Fibroblast of the conjunctiva (primary cell): ENCODE measurements around the gene SPRY1.

Experiments
- DNase-seq: peaks from one replicate; pipeline ENCODE4 v3.0.0-alpha.2; 2010; ENCODE audit warnings: low read depth

The SPRY1 gene, protein sequence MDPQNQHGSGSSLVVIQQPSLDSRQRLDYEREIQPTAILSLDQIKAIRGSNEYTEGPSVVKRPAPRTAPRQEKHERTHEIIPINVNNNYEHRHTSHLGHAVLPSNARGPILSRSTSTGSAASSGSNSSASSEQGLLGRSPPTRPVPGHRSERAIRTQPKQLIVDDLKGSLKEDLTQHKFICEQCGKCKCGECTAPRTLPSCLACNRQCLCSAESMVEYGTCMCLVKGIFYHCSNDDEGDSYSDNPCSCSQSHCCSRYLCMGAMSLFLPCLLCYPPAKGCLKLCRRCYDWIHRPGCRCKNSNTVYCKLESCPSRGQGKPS

DNA sequence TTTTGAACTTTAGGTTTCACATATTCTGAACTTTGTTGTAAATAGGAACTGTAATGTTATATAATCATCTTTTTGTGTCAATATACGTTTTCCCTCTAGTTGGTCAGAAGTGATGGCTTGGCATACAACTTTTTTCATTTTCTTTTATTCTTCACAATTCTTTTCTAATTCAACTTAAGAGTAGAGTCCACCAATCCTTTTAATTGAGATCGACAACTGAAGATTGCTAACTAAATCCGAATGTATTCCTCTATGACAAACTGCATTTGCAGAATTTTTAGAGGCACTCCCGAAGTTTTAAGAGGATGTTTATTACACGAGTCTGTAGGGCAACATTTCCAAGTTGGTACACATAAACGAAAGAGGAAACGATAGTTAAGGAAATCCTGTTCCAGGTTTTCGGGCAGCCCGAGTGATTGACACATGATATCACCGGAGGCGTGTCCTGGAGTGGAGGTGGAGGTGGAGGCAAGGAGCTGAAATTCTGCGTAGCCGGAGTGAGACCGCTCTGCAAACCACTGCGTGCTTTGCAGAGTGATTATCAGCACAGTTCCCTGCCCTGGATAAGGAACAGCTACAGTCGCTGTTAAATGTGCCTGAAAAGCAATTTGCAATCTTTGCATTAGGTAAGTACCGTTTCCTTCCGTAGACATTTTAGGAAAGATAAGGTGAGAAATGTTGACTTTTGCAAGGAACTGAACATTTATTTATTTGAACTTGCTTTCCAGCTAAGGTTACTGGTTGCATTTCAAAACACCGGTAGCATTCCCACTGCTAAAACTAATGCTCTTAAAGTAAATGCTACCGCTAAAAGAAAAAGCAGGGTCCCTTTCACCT is at the start of gene SPRY1:
Gene SPRY1 (plus strand): TSS at position 489 of the 837 bp plus-strand sequence. CDS start 4,797 bp downstream, outside the sequence.
- peak; percentile 80 for DNase-seq

DNA sequence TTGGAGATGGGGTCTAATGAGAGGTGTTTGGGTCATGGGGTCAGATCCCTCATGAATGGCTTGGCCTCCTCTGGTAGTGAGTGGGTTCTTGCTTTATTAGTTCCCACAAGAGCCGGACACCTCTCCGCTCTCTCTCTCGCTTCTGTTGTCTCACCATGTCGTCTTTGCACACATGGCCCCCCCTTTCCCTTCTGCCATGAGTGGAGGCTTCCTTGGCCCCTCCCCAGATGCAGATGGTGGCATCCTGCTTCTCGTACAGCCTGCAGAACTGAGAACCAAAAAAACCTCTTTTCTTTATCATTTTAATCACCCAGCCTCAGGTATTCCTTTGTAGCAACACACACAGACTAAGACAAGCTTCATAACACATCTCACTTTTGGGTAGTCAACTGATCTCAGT is 49.6 kb upstream of the SPRY1 start:
- no peak for DNase-seq

DNA sequence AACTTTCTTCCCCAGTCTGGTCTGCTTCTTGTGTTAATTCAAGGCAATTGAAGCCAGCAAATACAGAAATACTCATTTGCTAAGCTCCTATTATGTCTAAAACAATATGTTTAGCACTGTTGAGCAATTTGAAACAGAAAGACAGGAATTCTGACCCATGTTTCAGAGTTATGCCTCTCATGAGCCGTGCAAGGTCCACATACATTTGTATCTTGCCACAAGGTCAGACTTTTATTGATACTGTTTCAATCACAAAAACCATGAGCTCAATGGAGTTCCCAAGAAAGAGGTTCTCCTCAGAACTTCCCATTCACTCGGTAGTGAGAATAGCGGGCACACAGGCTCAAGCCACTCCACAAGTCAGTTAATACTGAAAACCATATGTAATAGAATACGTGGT is 47.6 kb upstream of the SPRY1 start:
- no peak for DNase-seq

DNA sequence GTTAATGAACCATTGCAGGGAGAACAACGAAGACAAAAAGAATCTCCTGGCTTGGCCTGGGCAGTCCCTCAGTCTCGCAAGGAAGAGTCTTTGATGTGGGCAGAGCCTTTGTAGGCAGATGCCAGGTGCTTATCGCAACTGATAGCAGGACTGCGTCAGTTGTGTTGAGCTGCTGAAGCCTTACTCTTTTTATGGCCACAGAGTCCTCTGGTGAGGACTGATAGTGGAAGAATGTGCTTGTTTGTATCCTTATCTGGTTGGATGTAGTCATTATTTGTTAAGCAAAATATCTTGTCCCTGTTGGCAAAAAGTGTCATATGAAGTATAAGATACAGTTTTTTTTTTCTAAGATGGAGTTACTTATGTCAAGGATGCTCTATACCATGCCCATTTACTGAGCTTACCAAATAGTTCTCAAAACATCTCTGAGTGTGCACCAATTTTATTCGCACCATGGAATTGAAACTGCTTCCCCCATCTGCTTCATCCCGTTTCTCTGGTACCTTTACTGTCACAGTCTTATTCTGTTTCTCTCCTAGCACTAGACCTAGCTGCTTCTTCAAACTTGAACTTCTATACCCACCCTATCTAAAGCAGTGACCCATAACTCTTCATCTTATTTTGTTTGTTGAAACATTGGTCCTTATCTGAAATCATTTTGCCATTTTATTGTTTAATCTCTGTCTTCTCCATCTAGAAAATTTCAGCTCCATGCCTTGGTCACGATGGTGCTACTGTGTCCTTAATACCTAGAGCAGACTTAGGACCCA is 47.0 kb upstream of the SPRY1 start:
- no peak for DNase-seq

DNA sequence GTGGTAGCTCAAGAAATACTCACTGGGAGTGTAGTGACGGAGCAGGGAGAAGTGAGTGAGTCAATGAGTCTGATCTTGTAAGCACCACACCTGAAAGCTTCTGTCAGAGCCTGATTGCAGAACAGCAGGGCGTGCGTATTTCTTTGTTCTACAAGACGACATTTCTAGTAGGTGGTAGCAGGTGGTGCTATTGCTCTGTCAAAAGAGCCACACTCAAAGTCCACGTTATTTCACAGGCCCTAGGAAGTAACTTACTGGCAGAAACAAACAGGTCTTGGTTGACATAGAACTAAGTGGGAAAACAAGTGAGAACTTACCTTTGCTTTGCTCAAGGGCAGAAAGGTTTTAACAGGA is 46.4 kb upstream of the SPRY1 start:
- no peak for DNase-seq

DNA sequence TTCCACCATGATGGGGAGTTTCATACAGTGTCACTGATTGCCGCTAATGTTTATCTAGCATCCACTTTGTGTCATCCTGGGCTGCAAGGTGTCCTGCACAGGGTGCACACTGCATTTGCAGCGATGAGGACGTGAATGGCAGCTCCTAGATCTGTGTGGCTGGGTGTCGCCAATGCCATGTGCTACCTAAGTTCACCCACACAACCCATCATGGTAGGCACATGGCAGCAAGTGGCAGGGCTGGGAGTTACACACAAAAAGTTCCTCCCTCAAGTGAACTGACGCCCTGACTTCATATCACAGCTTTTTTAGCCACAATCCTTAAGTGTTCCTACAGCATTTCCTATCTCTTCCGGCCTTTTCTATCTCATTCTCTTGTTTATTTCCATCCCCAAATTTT is 45.9 kb upstream of the SPRY1 start:
- no peak for DNase-seq

GRCh38 chr4:123351713-123352112 is 44.9 kb upstream of the SPRY1 start:
- DNase-seq, result no peak

DNA sequence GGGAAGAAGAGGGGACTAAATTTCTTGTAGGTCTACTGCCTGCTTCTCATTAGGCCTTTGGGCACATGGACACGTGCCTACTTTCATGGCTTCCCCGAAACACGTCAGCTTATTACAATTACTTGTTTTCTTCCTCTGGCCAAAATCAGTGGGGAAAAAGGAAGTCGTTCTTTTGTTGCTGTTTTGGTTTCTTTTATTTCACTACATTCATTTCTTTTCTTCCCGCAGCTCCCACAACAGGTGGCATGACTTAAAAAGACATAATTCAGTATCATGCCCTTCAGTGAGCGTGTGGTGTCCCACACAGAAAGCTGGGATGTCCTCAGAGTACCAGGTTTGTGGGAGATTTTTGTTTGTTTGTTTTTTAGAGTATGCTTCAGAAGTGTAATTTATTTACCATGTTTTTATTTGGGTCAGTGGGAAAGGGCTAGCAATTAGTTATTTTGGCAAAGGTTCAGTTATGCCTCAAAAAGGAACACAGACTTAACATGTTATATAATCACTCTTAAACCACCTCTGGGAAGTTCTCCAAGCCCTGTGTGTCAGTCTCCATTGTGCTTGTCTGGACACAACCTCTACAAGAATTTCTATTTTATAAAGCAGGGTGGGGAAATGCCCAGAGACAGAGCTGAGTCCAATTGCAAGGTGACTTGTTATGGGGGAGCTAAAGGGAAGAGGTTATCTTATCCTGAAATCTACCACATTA is 44.2 kb upstream of the SPRY1 start:
- no peak for DNase-seq

- no peak for DNase-seq
Measured at GRCh38 chr4:123352966-123353365, 43.6 kb upstream of the SPRY1 start.

- DNase-seq, result no peak
Measured at GRCh38 chr4:123353656-123354055, 42.9 kb upstream of the SPRY1 start.

GRCh38 chr4:123354701-123355100 is 41.9 kb upstream of the SPRY1 start:
- DNase-seq, result no peak

- no peak for DNase-seq
Measured at GRCh38 chr4:123356921-123357320, 39.7 kb upstream of the SPRY1 start.

DNA sequence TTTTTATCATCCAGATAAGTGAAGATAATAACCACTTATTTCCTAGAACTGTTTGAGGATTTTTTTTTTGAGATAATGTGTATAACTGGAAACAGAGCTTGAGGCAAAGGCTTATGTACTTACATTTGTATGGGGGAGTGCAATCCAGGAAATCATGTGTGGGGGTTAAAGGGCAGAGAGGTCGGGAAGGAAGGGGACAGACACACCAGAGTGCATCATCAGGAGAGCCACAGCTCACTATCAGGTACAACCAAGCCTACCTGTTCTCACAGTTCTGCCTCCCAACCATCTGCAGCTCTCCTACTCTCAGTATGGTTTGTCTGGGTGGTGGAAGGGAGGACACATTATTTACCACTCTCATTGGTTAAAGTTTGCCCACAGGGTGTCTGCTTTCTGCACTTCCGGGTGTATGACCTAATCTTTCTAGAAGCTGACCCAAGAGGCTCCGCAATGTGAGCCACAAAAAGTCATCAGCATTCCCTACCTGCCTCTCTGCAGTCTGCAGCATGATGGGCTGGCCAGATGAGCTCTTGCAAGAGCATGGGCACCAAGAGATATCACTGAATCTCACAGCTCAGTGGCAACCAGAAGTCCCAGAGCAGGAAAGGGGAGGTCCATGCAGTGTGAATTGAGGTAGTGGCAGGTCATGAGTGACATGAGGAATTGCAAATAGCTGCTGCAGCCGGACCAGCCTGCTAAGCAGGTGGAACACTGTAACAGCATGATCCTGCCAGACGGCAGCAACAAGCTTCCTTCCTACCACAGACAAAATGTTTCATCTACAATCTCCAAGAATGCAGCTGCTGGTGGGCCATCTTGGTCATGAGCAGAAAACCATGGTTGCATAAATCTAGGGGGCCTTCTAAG is 36.9 kb upstream of the SPRY1 start:
- DNase-seq, result no peak

DNA sequence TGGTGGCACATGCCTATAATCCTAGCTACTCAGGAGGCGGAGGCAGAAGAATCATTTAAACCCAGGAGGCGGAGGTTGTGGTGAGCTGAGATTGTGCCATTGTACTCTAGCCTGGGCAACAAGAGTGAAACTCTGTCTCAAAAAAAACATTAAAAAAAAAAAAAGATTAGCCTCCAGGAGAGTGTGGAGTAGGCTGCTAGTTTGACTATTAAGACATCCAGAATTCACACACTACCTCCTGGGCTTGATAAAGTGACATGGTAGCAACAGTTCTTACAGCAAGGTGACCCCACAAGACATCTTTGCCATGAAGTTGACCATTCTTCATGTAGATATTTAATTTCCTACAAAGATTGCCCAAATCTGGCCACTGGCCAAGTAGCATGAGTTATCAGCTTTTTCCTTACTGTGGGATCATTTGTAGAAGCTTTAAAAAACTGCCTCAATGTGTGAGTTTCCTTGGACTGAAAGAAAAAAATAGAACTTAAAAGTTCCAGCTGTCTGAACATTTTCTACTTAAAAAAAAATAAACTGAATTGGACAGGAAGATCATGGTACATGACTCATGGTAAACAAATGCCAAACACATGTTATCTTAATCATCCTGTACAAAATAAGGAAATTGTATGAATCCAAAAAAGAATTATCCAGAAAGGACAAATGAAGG is 35.3 kb upstream of the SPRY1 start:
- DNase-seq, result peak; percentile 85

- no peak for DNase-seq
Measured at GRCh38 chr4:123362103-123362502, 34.5 kb upstream of the SPRY1 start.

DNA sequence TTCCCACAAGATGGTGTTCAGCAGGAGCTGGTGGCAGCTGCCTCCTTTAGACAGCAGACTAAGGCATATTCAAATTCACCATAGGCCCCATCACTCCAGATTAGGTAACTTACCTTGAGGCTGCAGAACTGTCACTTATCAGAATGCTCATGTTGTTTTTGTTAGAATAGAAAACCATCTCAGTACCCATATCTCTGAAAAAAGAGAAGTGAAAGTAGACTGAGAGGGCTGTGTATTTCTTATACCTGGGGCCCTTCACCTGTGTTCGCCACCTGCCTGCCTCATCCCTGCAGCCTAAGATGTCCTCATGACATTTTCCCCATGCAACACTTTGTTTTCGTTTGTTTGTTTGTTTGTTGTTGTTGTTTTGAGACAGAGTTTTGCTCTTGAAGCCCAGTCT is 32.9 kb upstream of the SPRY1 start:
- DNase-seq, result no peak

DNA sequence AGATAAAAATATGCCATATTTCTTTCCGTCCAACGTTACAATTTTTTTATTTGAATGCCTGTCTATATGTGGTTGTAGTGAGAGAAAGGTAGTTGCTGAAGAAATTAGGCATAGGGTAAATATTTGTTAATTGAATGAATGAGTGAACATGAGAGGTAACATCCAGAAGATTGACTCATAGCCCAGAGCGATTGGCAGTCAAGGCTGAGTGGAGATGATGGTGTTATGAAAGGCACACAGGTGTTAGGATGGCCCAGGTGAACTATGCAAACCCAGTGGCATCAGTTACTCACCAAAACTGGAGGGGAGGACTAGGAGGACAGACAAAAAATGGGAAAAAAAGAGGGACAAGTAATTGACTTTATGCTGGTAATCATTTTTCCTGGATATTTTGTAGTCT is 31.7 kb upstream of the SPRY1 start:
- no peak for DNase-seq

- DNase-seq, result no peak
Measured at GRCh38 chr4:123365412-123365811, 31.2 kb upstream of the SPRY1 start.

DNA sequence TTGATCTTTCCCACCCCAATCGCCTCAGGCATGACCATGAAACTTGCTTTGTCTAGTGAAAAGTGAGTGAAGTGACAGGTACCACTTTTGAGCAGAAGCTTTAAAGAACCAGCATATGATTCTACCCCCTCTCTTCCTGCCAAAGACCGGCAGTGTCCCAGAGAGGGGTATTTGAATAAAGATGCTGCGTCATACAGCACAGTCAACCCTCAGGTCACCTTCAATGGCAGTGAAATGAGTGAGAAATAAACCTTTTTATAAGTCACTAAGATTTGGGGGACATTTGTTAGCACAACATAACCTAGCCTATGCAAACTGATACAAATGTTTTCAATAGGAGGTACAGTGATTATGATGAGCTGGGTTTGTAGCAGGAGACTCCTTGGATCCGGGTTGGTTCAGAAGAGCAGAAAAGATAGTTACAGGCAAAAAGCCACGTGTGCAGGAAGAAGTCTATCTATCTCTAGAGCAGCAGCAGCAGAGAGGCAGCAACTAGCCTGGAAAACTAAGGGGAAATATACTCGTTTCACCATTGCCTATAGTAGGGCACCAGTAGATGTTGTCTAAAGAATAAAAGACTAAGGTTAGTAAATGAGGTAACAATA is 30.3 kb upstream of the SPRY1 start:
- no peak for DNase-seq

GRCh38 chr4:123378794-123379193 is 17.8 kb upstream of the SPRY1 start:
- DNase-seq, result no peak
